GM21723 (cell line): ENCODE data around the gene EXD1.
"Not testable (repeated sequence)": the region's sequence is repeated elsewhere in the genome, so short reads cannot be mapped to it uniquely, and the experiment has no call there.

ENCODE experiments used
- ATAC-seq: cut with Tn5 transposase; IDR thresholded peaks from one replicate; pipeline ENCODE4 v1.9.1; 2021; ENCODE audit warnings: mild to moderate bottlenecking, moderate library complexity; ENCODE audit not compliant: unreplicated experiment

Gene EXD1

GRCh38 chr15:41230650-41231421 is at the start of gene EXD1, which contains the start of gene CHP1:
EXD1 (minus strand) TSS chr15:41230757; CDS start chr15:41226575, 4,182 bp downstream.
CHP1 (plus strand) TSS chr15:41231268; CDS start chr15:41231383, 115 bp downstream.
- peak; percentile 96 for ATAC-seq

DNA sequence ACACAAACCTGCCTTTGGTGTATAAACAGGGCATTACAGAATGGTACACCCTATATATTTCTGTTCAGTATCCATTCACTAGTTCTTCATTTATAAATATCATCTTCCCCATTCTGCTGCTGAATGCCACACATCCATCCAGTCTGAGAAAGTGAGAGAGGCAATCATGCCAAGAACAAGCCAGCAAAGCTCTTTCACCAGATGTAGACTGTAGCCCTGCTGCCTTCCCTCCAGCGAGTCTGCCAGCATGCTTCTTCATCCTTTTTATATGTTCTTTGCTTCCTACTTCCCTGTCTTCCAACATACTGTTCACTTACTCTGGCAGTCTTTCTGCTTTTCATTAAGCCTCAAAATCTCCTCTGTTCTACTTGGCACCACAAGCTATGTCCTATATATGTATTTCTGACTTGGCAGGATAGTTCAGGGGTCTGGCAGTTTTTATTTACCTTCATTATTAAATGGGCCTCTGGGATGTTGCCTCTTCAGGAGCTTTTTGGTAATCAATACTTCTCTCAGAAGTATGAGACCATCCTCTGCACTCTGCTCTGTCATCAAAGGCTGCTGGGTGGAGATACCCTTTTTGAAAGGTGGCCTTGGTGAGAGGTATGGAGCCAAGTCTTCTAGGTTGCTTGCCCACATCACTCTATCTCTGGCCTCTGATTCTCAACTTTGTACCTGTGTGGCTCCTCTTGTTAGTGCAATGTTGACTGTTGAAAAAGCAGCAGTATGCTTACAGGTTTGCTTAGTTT is 49.2 kb upstream of the EXD1 start:
- ATAC-seq = no peak

- ATAC-seq = no peak
These were observed 47.8 kb upstream of the EXD1 start for GRCh38 chr15:41278319-41278718.

DNA sequence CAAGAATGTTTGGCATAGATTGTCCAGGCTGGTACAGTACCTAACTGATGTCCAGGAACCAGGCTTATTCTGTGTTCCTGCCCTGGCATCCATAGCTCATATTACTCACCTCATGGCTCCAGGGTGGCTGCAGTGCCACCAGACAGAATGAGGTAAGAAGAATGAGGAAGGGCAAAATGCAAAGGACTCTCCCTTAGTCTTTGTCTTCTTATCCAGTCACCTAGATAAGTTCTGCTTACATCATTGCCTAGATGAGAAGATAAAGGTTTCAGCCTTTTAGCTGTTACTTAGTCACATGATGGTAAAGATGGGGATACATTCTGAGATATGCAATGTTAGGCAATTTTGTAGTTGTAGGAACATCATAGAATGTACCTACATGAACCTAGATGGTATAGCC is 46.3 kb upstream of the EXD1 start:
- no peak for ATAC-seq

- ATAC-seq = no peak
These were observed 39.3 kb upstream of the EXD1 start for GRCh38 chr15:41269887-41270286.

- ATAC-seq = no peak
These were observed 33.4 kb upstream of the EXD1 start for GRCh38 chr15:41263891-41264351.

DNA sequence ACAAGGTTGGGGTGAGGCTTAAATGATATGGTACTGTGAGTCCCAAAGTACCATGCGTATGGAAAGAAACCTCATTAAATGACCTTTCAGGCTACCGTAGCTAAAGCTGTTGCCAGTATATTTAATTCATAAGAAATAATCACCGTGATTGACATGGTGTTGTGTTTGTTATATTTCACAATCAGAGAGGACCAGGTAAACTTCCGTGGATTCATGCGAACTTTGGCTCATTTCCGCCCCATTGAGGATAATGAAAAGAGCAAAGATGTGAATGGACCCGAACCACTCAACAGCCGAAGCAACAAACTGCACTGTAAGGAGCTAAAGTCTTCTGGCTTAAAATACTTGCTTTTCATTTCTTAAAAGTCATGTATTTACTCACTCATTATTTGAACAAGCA is 32.0 kb upstream of the EXD1 start:
- ATAC-seq = no peak

GRCh38 chr15:41260924-41261323 is 30.4 kb upstream of the EXD1 start:
- ATAC-seq = not testable (repeated sequence)

GRCh38 chr15:41259546-41260189 is 29.1 kb upstream of the EXD1 start:
- ATAC-seq = no peak

GRCh38 chr15:41258750-41259471 is 28.4 kb upstream of the EXD1 start:
- ATAC-seq = no peak

DNA sequence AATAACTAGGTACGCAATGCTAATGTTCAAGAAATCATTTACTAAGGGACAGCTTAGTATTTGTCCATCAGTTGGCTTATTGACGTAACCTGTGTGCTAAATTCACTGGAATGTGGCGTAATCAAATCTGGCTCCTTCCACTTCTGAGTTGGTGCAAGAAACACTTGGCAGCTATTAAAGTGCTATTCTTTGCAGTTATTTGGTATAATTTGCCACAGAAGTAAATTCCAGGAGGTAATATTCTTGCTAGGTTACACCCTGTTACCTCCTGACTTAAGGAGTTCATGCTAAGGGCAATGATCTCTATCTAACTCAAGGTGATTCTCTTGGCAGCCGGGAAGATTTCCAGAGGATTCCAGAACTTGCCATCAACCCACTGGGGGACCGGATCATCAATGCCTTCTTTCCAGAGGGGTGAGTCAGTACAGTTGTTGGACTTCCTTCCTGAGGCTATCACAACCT is 26.1 kb upstream of the EXD1 start:
- no peak for ATAC-seq

- no peak for ATAC-seq
These were observed 25.5 kb upstream of the EXD1 start for GRCh38 chr15:41256103-41256502.

- no peak for ATAC-seq
These were observed 24.0 kb upstream of the EXD1 start for GRCh38 chr15:41254560-41254959.

DNA sequence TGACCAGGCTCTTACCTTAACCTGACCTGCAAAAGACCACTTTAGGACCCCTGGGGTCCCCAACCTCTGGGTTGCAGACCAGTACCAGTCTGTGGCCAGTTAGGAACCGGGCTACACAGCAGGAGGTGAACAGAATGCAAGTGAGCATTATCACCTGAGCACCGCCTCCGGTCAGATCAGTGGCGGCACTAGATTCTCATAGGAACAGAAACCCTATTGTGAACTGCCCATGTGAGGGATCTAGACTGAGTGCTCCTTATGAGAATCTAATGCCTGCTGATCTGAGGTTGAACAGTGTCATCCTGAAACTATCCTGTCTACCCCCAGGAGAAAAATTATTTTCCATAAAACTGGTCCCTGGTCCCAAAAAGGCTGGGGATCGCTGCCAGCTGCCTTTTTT is 20.9 kb upstream of the EXD1 start:
- ATAC-seq = no peak

DNA sequence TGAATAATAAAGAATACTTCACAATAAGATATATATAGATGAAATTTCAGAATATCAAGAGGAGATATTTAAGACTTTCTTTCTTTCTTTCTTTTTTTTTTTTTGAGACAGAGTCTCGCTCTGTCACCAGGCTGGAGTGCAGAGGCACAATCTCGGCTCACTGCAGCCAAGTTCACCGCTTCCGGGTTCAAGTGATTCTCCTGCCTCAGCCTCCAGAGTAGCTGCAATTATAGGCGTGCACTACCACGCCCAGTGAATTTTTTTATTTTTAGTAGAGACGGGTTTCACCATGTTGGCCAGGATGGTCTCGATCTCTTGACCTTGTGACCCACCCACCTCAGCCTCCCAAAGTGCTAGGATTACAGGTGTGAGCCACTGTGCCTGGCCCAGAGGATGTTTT is 20.2 kb upstream of the EXD1 start:
- not testable (repeated sequence) for ATAC-seq

DNA sequence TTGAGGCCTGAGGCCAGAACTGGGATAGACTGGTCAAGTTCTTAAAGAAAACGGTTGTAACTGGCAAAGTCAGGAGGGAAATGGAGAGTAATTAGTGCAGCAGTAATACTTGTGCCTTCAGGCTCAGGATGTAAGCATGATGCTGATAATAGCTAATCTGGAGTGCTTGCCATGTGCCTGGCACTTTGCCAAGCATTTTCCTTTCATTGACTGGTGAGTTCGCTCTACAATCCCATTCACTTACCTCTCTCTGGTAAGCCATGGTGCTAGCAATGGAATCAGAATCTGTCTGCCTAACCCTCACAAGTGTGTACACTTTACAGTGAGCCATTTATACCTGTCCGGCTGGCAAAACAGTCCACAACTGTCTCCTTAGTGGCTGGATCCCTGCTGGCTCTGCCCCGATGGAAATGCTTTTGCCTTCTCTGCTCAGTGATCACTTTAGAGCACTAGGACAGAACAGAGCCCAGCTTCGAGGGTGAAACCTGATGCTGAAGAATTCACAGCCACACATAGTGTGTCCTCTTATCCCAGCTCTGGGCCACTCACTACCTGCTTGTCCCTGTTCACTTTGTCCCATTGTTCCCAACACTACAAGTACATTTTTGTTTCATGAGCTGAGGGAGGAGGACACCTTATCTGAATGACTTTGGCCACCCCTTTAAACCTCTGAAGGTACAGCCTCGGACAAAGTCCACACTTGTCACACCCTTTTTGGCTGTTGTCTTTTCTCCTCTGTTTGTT is 10.8 kb upstream of the EXD1 start:
- ATAC-seq = no peak

DNA sequence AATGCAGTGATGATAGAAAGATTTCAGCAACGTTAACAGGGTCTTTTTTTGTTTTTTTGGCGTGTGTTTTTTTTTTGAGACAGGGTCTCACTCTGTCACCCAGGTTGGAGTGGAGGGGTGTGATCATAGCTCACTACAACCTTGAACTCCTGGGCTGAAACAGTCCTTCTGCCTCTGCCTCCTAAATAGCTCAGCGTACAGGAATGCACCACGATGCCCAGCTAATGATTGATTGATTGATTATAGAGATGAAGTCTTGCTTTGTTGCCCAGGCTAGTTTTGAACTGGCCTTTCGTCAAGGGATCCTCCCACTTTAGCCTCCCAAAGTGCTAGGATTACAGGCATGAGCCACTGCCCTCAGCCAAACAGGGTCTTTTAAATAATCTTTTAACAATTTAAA is 7.5 kb upstream of the EXD1 start:
- ATAC-seq = no peak

GRCh38 chr15:41235929-41236328 is 5.4 kb upstream of the EXD1 start:
- no peak for ATAC-seq

- ATAC-seq = not testable (repeated sequence)
These were observed 4.7 kb upstream of the EXD1 start for GRCh38 chr15:41235228-41235627.

DNA sequence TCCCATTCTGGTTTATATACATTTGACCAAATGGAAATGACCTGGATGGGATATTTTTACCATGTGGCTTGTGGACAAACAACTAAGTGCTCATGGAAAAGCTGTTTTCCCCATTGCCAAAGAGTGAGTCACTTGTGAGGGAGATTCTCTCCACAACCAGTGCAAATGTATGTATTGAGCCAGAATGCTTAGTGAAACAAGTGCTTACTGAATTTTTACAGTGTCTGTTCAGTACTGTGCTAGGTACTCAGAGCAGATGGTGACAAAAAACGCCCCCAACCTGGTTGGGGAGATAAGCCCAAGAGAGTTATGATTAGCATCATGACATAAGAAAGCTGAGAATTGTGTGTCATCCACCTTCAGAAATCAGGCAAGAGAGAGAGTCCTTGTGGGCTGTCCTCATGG is 2.8 kb upstream of the EXD1 start:
- ATAC-seq = no peak
